Stimulated activated CD8-positive, alpha-beta memory T cell treated with anti-CD3 and anti-CD28 coated beads, Interleukin-4, amount 100 ng/mL, for 24 hours (primary cell): Measurements from ENCODE around the gene PALM2AKAP2.
"Not testable (repeated sequence)": the region's sequence is repeated elsewhere in the genome, so short reads cannot be mapped to it uniquely, and the experiment has no call there.

ENCODE experiments used
- DNase-seq: peaks from one replicate; pipeline ENCODE4 v3.0.0-alpha.2; 2020; ENCODE audit warnings: low read depth

Gene PALM2AKAP2

GRCh38 chr9:109805050-109805449 lies 25.1 kb downstream of the PALM2AKAP2 start:
- DNase-seq, result no peak

DNA sequence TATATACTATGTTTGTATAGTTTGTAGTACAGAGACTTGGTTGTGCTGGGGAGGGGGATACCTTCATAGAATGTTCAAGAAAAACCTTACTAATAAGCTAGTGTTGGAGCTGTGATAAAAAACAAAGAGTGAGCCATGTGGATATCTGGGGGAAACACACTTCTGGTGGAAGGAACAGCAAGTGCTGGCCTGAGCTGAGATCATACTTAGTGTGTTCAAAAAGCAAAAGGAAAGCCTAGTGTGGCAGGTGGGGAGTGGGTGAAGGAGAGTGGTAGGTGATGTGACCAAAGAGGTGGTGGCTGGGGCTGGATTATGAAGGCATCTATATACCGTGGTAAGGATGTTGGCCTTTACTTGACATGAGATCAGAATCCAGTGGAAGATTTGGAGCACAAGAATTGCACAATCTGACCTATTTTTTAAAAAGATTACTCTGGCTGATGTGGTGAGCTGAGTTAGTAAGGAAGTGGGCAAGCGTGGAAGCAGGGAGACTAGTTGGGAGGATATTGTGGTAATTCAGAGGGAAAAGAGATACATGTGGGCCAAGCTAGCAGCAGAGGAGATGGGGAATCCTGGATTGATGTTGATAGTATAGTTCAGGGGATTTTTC lies 26.6 kb downstream of the PALM2AKAP2 start:
- DNase-seq, result no peak

GRCh38 chr9:109811876-109812275 lies 31.9 kb downstream of the PALM2AKAP2 start:
- DNase-seq, result no peak

GRCh38 chr9:109812331-109812730 lies 32.3 kb downstream of the PALM2AKAP2 start:
- DNase-seq, result no peak

- DNase-seq, result no peak
Observed at GRCh38 chr9:109812818-109813281, 32.9 kb downstream of the PALM2AKAP2 start.

GRCh38 chr9:109813303-109813702 lies 33.3 kb downstream of the PALM2AKAP2 start:
- no peak for DNase-seq

DNA sequence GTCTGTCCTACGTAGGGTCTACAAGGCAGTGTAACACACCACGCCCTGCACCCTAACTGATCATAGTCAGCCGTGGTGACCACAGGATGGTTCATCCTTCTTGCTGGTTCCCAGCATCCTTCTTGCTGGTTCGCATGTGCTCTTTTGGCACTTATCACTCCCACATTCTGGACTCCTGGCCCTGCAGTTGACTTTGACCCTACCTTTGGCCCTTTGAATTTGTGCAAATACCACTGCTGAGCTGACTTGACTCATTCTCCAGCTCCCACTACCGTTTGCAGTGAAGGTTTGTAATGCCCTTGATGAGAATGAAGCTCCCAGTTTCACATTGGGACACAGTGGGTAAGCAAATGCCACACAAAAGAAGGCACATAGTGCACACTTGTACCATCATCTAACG lies 33.8 kb downstream of the PALM2AKAP2 start:
- DNase-seq, result no peak

DNA sequence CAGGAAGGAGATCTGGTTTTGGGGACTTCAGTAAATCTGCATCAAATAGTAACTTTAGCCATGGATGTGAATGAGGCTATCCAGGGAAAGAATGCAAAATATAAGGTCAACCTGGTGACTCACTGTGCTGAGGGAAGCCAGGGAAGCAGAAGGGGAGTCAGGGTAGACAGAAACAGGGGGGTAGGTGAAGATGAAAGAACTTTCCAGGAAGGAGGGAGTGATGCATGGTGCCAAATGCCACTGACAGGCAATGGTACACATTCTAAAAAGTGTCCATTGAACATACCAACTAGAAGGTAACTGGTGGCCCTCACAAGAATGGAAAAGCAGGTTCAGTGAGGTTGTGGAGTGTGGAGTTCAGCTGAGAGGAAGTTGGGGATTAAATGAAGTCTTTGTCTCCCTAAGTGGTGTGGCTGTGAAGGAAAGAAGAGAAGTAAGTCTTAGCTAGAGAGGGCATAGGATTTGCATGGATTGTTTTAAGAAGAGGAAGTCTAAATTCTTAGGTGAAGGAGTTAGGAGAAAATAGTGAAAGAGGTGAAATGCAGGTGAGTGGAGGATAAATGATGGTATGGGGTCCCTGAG lies 35.5 kb downstream of the PALM2AKAP2 start:
- no peak for DNase-seq

DNA sequence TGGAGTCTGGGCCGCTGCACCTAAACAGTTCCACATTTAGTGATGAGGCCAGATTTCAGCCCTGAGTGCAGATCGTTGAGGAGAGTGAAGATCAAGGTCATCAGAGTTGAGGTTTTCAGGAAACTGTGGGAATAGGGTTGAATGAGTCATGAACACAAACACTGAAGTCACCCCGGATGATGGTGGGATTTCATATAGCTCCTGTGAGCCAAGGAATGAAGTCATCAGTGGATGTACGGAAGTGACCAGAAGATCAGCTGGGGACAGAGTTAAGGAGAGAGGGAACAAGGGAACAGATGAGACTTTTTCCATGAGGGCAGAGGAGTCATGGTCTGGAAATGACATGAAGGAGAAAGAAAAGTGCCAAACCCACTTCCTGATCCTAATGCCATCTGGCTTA lies 36.5 kb downstream of the PALM2AKAP2 start:
- no peak for DNase-seq

DNA sequence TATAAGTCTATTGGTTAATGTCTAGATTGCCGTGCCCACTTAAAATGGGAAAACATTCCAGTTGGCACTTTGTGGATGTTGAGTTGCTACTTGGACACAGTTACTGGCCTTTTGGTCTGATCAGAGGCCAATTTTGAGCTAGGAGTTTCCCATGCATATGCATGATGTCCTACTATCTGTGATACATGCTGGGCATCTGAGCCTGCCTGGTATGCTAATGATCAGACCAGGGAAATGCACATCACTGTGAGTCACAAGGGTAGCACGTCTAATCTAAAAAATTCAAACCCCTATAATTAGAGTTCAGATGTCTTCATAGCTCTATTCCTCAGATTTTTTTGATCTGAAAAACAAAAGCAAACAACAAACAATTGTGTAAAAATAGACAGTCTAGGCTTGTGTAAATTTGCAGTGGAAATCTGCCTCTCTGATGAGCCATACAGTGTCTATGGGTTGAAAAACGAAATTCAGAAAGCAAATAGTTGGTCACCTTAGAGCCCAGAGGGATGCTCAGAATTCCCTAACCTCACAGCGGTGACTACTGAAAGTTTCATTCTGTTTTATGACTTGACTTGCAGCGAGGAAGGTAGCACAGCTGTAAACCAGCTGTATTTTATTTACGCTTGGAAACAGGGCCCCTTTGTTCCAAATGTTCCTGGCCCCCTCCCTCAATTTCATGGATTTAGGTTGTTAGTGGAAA lies 37.3 kb downstream of the PALM2AKAP2 start:
- DNase-seq, result no peak

- no peak for DNase-seq
Observed at GRCh38 chr9:109817846-109818472, 38.0 kb downstream of the PALM2AKAP2 start.

DNA sequence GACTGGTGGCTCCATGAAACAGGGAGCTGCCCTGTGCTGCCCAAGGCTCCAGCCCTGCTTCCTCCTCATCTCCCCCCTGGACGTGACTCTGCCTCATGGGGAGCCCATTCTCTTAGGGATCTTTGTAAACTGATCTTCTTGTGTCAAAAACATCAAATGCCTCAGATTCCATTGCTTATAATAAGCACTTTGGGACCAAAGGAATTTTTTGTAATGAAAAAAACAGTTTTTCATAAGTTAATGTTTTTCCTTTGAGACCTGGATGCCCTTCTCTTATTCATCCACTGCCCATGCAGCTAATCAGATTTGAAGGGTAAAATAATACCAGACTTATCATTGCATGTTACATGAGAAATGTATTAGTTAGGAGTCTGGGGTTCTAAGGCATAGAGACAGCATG lies 41.7 kb downstream of the PALM2AKAP2 start:
- no peak for DNase-seq

GRCh38 chr9:109825383-109825782 lies 45.4 kb downstream of the PALM2AKAP2 start:
- DNase-seq, result not testable (repeated sequence)

DNA sequence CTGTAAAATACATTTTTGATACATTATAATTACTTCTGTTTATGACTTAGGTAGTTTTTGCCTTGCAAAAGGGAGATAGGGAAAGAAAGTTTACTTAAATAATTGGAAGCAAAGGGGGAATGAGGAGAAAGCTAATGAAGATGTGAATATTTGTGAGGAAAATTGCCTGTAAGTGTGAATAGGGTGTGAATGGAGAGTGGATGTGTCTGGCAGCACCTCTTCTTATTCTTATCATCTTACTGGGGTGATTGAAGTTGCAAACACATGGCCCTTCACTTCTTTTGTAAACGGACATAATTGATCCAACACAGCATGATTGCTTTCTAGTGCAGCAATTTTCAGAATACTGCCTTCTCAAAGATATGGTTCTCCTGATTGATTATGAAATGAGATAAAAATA lies 46.6 kb downstream of the PALM2AKAP2 start:
- no peak for DNase-seq

DNA sequence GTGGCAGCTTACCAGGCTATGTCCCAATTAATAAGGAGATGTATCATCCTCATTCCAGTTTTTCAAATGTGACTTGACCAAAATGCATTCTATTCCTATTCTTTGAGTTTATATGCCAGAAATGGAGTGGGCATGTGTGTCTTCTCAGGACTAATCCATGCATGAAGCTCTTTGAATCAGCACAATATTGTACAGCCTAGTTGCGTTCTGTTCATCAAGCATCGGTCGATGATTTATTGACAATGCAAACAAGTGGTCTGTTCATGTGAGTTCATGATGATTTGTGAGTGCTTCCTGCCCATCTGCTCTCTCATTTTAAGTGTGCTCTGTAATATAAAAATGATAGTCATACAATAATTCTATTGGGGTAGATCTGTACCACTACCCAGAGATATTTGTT lies 48.3 kb downstream of the PALM2AKAP2 start:
- no peak for DNase-seq
